SHP77 (cell line): ENCODE results near the gene WDFY3.
"Not testable (repeated sequence)": the region's sequence is repeated elsewhere in the genome, so short reads cannot be mapped to it uniquely, and the experiment has no call there.

Source experiments
- DNase-seq, 2 experiments: peaks; one replicate each; lab custom pipeline; 2025; lab: John Stamatoyannopoulos, UW

WDFY3 gene

GRCh38 chr4:84852081-84852480, 114.4 kb downstream of the WDFY3 start:
- peak; percentile 79 to 84 for DNase-seq

GRCh38 chr4:84849051-84849640, 117.3 kb downstream of the WDFY3 start:
- no peak for DNase-seq

GRCh38 chr4:84848432-84848831, 118.1 kb downstream of the WDFY3 start:
- no peak for DNase-seq

GRCh38 chr4:84847978-84848377, 118.5 kb downstream of the WDFY3 start:
- no peak for DNase-seq

- DNase-seq: no peak
Observed at GRCh38 chr4:84846985-84847384, 119.5 kb downstream of the WDFY3 start.

- no peak for DNase-seq
Observed at GRCh38 chr4:84841435-84841834, 125.1 kb downstream of the WDFY3 start.

- no peak for DNase-seq
Observed at GRCh38 chr4:84837751-84838150, 128.7 kb downstream of the WDFY3 start.

GRCh38 chr4:84829633-84830032, 136.9 kb downstream of the WDFY3 start:
- not testable (repeated sequence) for DNase-seq

- DNase-seq: no peak
Observed at GRCh38 chr4:84826681-84827080, 139.8 kb downstream of the WDFY3 start.

- DNase-seq: no peak
Observed at GRCh38 chr4:84825701-84826341, 140.7 kb downstream of the WDFY3 start.

- no peak for DNase-seq
Observed at GRCh38 chr4:84821064-84821463, 145.4 kb downstream of the WDFY3 start.

GRCh38 chr4:84814094-84814750, 152.3 kb downstream of the WDFY3 start:
- peak; percentile 44 to 73 for DNase-seq

GRCh38 chr4:84809946-84810345, 156.5 kb downstream of the WDFY3 start:
- DNase-seq: no peak

- DNase-seq: no peak
Observed at GRCh38 chr4:84808332-84808731, 158.2 kb downstream of the WDFY3 start.

- not testable (repeated sequence) for DNase-seq
Observed at GRCh38 chr4:84806541-84806940, 159.9 kb downstream of the WDFY3 start.

- no peak for DNase-seq
Observed at GRCh38 chr4:84804136-84804535, 162.4 kb downstream of the WDFY3 start.

- no peak for DNase-seq
Observed at GRCh38 chr4:84803720-84804119, 162.8 kb downstream of the WDFY3 start.

- no peak for DNase-seq
Observed at GRCh38 chr4:84803116-84803515, 163.4 kb downstream of the WDFY3 start.

GRCh38 chr4:84800256-84800655, 166.2 kb downstream of the WDFY3 start:
- DNase-seq: no peak

GRCh38 chr4:84799318-84799717, 167.2 kb downstream of the WDFY3 start:
- no peak for DNase-seq

- no peak for DNase-seq
Observed at GRCh38 chr4:84796394-84796793, 170.1 kb downstream of the WDFY3 start.

- no peak for DNase-seq
Observed at GRCh38 chr4:84792366-84793301, 173.9 kb downstream of the WDFY3 start.
